CD14-positive monocyte (primary cell): ENCODE measurements around the gene APOC3. TPM values are rescaled to one million over a fixed set of nuclear protein-coding genes. Genes with fewer than 3 reads are reported as not detected.

Experiments used
- DNase-seq, 3 donors: peaks; one replicate each; pipeline ENCODE4 v3.0.0-alpha.2; 2011 to 2022
- H2AFZ ChIP-seq: 2 replicates; pipeline ENCODE4 v1.6.0; 2012; ENCODE audit warnings: mild to moderate bottlenecking, low read depth, low read length, inconsistent platforms; ENCODE audit not compliant: insufficient read depth, poor library complexity, severe bottlenecking
- H3K27ac ChIP-seq, 2 donors: 1 replicate in 1 of 2; 2 replicates in 1 of 2; pipeline ENCODE4 v1.5.1; 2012 to 2013; ENCODE audit warnings: low read length in 2 of 2, control low read depth in 1 of 2, inconsistent platforms in 1 of 2, low read depth in 1 of 2, mild to moderate bottlenecking in 1 of 2
- H3K27me3 ChIP-seq, 2 donors: one replicate each; pipeline versions ENCODE4 v1.6.0 to v1.6.1; 2011 to 2013; ENCODE audit warnings: low read length in 2 of 2; ENCODE audit not compliant: control insufficient read depth in 2 of 2, insufficient read depth in 2 of 2
- H3K36me3 ChIP-seq, 2 donors: replicated peaks in 1 of 2; 1 replicate in 1 of 2; 2 replicates in 1 of 2; pipeline versions ENCODE4 v1.5.1 to v1.6.1; 2012 to 2013; ENCODE audit warnings: low read length in 2 of 2, control low read depth in 1 of 2, inconsistent platforms in 1 of 2, mild to moderate bottlenecking in 1 of 2; ENCODE audit not compliant: insufficient read depth in 2 of 2, control insufficient read depth in 1 of 2
- H3K4me1 ChIP-seq, 2 donors: 1 replicate in 1 of 2; 2 replicates in 1 of 2; pipeline versions ENCODE4 v1.5.1 to v1.6.1; 2012 to 2013; ENCODE audit warnings: low read length in 2 of 2, control low read depth in 1 of 2, inconsistent platforms in 1 of 2, mild to moderate bottlenecking in 1 of 2, moderate library complexity in 1 of 2; ENCODE audit not compliant: insufficient read depth in 2 of 2, control insufficient read depth in 1 of 2
- H3K4me2 ChIP-seq: replicated peaks from 2 replicates; pipeline ENCODE3; 2012; ENCODE audit warnings: low read length, moderate library complexity, mild to moderate bottlenecking; ENCODE audit not compliant: poor library complexity, severe bottlenecking; ENCODE audit errors: extremely low read depth
- H3K4me3 ChIP-seq, 3 experiments: fragments of 200-600 bp in 1 of 3; sonication (generic) in 1 of 3; replicated peaks in 1 of 3; 1 replicate in 2 of 3; 2 replicates in 1 of 3; pipeline ENCODE4 v1.5.1; 2011 to 2013; ENCODE audit warnings: low read length in 3 of 3, mild to moderate bottlenecking in 3 of 3, control low read depth in 2 of 3, low read depth in 2 of 3, inconsistent platforms in 1 of 3, moderate library complexity in 1 of 3
- H3K79me2 ChIP-seq: 2 replicates; pipeline ENCODE4 v1.6.0; 2012; ENCODE audit warnings: mild to moderate bottlenecking, control low read depth, inconsistent platforms, low read length, moderate library complexity; ENCODE audit not compliant: insufficient read depth
- H3K9ac ChIP-seq: 2 replicates; pipeline ENCODE4 v1.6.0; 2017; ENCODE audit warnings: low read length, mild to moderate bottlenecking; ENCODE audit not compliant: insufficient read depth, poor library complexity, severe bottlenecking
- H3K9me3 ChIP-seq, 2 donors: replicated peaks in 1 of 2; 1 replicate in 1 of 2; 2 replicates in 1 of 2; pipeline versions ENCODE4 v1.5.1 to v1.6.1; 2012 to 2013; ENCODE audit warnings: low read length in 2 of 2, control low read depth in 1 of 2; ENCODE audit not compliant: control insufficient read depth in 1 of 2, insufficient read depth in 1 of 2
- H4K20me1 ChIP-seq: 2 replicates; pipeline ENCODE4 v1.6.0; 2012; ENCODE audit warnings: mild to moderate bottlenecking, low read length, control low read depth, moderate library complexity; ENCODE audit not compliant: insufficient read depth
- H3K27ac Mint-ChIP-seq, 7 donors: one replicate each; pipeline ENCODE4 v1.8.0; 2020; ENCODE audit warnings: mild to moderate bottlenecking in 7 of 7, mixed read lengths in 7 of 7, moderate library complexity in 6 of 7, inconsistent platforms in 2 of 7
- H3K27me3 Mint-ChIP-seq, 3 donors: one replicate each; pipeline ENCODE4 v1.8.0; 2021 to 2022; ENCODE audit warnings: low read depth in 3 of 3, mild to moderate bottlenecking in 3 of 3, mixed read lengths in 3 of 3, moderate library complexity in 3 of 3, inconsistent platforms in 1 of 3
- H3K36me3 Mint-ChIP-seq, 2 donors: one replicate each; pipeline ENCODE4 v1.8.0; 2020; ENCODE audit warnings: mixed read lengths in 2 of 2, inconsistent platforms in 1 of 2, mild to moderate bottlenecking in 1 of 2
- H3K4me1 Mint-ChIP-seq: one replicate; pipeline ENCODE4 v1.8.0; 2020; ENCODE audit warnings: mild to moderate bottlenecking, mixed read lengths
- H3K4me3 Mint-ChIP-seq, 2 donors: one replicate each; pipeline ENCODE4 v1.8.0; 2020; ENCODE audit warnings: mild to moderate bottlenecking in 2 of 2, mixed read lengths in 2 of 2, moderate library complexity in 1 of 2
- H3K9me3 Mint-ChIP-seq, 7 donors: one replicate each; pipeline ENCODE4 v1.8.0; 2020 to 2022; ENCODE audit warnings: mixed read lengths in 7 of 7, mild to moderate bottlenecking in 6 of 7, moderate library complexity in 6 of 7, inconsistent platforms in 2 of 7
- WGBS: methylation state at CpG from one replicate; pipeline ENCODE4 v1.1.5; 2013; ENCODE audit warnings: missing lambda C conversion rate; ENCODE audit not compliant: insufficient coverage; 5-methylcytosine and 5-hydroxymethylcytosine counted together
- intact Hi-C, 2 donors: fragments of 100-400 bp; cut with micrococcal nuclease; formaldehyde crosslinking; loops; one replicate each; pipeline versions ENCODE4 v1.15.0 to v1.15.1; 2023
- polyA plus RNA-seq, 3 donors: library from polyadenylated mRNA; depleted of rRNA in 1 of 3; unstranded in 2 of 3; stranded (reverse) in 1 of 3; fragments of 300-500 nt in 2 of 3; fragments of >200 nt in 1 of 3; fragmentation: Illumina TruSeq in 2 of 3; gene quantifications; 1 replicate in 2 of 3; 2 replicates in 1 of 3; pipeline ENCODE4 v1.2.3, GENCODE V29; 2012 to 2021
- TF ChIP-seq, protein P1 (sequence below): fragments of 200-600 bp; IDR thresholded peaks from one replicate; pipeline ENCODE4 v1.8.0; 2022; ENCODE audit warnings: antibody characterized with exemption, mild to moderate bottlenecking

APOC3 gene
- polyA plus RNA-seq, 3 donors, result not detected

DNA sequence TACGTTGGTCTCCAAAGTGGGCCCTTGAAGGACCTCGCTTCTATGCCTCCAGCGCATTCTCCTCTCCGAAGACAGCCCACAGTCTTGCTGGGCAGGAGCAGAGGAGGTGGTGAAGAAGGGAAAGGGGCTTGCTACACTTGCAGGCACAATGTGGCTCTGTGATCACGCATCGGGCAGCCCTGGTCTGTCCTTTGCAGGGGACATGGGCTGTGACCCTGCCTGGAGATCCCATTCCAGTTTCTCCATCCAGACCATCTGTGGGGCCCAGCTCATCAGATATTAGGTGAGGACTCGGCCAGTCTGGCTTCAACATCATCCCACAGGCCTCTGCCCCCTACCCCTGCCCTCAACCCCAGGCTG lies 6.9 kb downstream of the APOC3 start:
- H3K9ac ChIP-seq, result no peak overlapping the region
- H3K79me2 ChIP-seq, result no peaks in the 10 kb centered on the region
- 97% methylated on average over 7 of the region's 7 CpGs for WGBS
- H3K27ac ChIP-seq, result no peak overlapping the region
- no peak overlapping the region for H3K4me2 ChIP-seq
- no peak overlapping the region for H3K4me3 ChIP-seq
- H3K27me3 Mint-ChIP-seq, result peaks cover 3 to 6% (median 3%) of the 10 kb centered on the region in 3 donors
- no peaks in the 10 kb centered on the region for H4K20me1 ChIP-seq
- no peaks in the 10 kb centered on the region for H3K9me3 ChIP-seq
- intact Hi-C loops, result no loop called here
- TF ChIP-seq, protein P1, sequence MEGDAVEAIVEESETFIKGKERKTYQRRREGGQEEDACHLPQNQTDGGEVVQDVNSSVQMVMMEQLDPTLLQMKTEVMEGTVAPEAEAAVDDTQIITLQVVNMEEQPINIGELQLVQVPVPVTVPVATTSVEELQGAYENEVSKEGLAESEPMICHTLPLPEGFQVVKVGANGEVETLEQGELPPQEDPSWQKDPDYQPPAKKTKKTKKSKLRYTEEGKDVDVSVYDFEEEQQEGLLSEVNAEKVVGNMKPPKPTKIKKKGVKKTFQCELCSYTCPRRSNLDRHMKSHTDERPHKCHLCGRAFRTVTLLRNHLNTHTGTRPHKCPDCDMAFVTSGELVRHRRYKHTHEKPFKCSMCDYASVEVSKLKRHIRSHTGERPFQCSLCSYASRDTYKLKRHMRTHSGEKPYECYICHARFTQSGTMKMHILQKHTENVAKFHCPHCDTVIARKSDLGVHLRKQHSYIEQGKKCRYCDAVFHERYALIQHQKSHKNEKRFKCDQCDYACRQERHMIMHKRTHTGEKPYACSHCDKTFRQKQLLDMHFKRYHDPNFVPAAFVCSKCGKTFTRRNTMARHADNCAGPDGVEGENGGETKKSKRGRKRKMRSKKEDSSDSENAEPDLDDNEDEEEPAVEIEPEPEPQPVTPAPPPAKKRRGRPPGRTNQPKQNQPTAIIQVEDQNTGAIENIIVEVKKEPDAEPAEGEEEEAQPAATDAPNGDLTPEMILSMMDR, result no peak
- peaks cover 14% of the 10 kb centered on the region for H3K4me1 Mint-ChIP-seq
- peaks cover 0 to 1% (median 0%) of the 10 kb centered on the region in 7 donors for H3K9me3 Mint-ChIP-seq
- DNase-seq, result no peak
- no peak overlapping the region for H3K27ac Mint-ChIP-seq
- no peaks in the 10 kb centered on the region for H3K27me3 ChIP-seq
- H3K36me3 ChIP-seq, result no peaks in the 10 kb centered on the region
- peak overlapping the region in 1 of 2 donors; percentile 74 for H3K4me3 Mint-ChIP-seq
- no peaks in the 10 kb centered on the region for H3K36me3 Mint-ChIP-seq
- peaks cover 17 to 19% of the 10 kb centered on the region in 2 donors for H3K4me1 ChIP-seq
- H2AFZ ChIP-seq, result no peak overlapping the region

DNA sequence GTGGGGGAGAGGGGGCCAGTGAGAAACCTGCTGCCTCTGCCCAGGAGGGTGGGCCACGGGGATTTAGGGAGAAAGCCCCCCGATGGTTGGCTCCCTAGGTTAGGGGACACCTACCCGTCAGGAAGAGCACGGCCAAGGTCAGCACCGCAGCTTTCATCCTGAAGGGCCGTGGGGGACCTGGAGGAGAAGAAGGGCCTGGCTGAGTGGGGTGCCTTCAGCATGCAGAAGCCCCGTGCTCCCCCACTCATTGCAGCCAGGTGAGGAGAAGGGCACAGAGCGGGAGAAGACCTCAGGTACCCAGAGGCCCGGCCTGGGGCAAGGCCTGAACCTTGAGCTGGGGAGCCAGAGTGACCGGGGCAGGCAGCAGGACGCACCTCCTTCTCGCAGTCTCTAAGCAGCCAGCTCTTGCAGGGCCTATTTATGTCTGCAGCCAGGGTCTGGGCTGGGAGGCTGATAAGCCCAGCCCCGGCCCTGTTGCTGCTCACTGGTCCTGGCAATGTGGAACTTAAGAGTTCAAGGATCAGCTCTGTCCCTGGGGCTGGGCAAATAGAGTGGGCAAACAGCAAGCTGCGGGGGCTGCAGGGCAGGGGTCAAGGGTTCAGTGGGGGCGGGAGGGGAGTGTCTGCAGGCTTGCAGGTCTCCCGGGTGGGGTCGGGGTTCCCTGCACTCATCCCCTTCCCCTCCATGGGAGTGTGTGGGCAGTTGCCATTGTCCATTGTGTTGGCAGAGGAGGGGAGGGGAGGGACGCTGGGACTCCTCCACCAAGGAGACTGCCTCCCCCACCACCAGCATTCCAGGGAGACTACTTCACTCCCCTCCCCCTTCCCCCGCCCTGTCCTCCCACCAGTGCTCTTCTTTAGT lies 7.8 kb downstream of the APOC3 start, which contains the start of gene APOA1:
APOA1 (minus strand) TSS at position 392 of the 861 bp plus-strand sequence; CDS start at position 157, 235 bp downstream.
- H3K9ac ChIP-seq, result no peak within 1 kb of the TSS
- H2AFZ ChIP-seq, result no peak within 1 kb of the TSS
- peaks cover 0 to 1% (median 0%) of the 10 kb centered on the region in 7 donors for H3K9me3 Mint-ChIP-seq
- WGBS, result 96% methylated on average over 15 of the region's 19 CpGs
- H4K20me1 ChIP-seq, result no peaks in the 10 kb centered on the region
- H3K4me3 ChIP-seq, result no peak within 1 kb of the TSS
- peaks cover 17 to 19% of the 10 kb centered on the region in 2 donors for H3K4me1 ChIP-seq
- H3K27ac ChIP-seq, result no peak within 1 kb of the TSS
- no peak within 1 kb of the TSS for H3K4me2 ChIP-seq
- DNase-seq, result no peak
- H3K36me3 Mint-ChIP-seq, result no peaks in the 10 kb centered on the region
- H3K36me3 ChIP-seq, result no peaks in the 10 kb centered on the region
- H3K79me2 ChIP-seq, result no peaks in the 10 kb centered on the region
- TF ChIP-seq, protein P1, result no peak
- peak within 1 kb of the TSS in 1 of 2 donors; percentile 74 for H3K4me3 Mint-ChIP-seq
- intact Hi-C loops, result no loop called here
- peaks cover 0 to 5% (median 3%) of the 10 kb centered on the region in 3 donors for H3K27me3 Mint-ChIP-seq
- no peaks in the 10 kb centered on the region for H3K27me3 ChIP-seq
- H3K27ac Mint-ChIP-seq, result no peak within 1 kb of the TSS
- H3K9me3 ChIP-seq, result no peaks in the 10 kb centered on the region
- peaks cover 14% of the 10 kb centered on the region for H3K4me1 Mint-ChIP-seq
